SHP77 (cell line): ENCODE measurements around the gene DMWD.
"Not testable (repeated sequence)": the region's sequence is repeated elsewhere in the genome, so short reads cannot be mapped to it uniquely, and the experiment has no call there.

ENCODE experiments used
- DNase-seq, 2 experiments: peaks; one replicate each; lab custom pipeline; 2025; lab: John Stamatoyannopoulos, UW

Gene DMWD

GRCh38 chr19:45769821-45770191, 22.8 kb downstream of the DMWD start:
- no peak for DNase-seq

DNA sequence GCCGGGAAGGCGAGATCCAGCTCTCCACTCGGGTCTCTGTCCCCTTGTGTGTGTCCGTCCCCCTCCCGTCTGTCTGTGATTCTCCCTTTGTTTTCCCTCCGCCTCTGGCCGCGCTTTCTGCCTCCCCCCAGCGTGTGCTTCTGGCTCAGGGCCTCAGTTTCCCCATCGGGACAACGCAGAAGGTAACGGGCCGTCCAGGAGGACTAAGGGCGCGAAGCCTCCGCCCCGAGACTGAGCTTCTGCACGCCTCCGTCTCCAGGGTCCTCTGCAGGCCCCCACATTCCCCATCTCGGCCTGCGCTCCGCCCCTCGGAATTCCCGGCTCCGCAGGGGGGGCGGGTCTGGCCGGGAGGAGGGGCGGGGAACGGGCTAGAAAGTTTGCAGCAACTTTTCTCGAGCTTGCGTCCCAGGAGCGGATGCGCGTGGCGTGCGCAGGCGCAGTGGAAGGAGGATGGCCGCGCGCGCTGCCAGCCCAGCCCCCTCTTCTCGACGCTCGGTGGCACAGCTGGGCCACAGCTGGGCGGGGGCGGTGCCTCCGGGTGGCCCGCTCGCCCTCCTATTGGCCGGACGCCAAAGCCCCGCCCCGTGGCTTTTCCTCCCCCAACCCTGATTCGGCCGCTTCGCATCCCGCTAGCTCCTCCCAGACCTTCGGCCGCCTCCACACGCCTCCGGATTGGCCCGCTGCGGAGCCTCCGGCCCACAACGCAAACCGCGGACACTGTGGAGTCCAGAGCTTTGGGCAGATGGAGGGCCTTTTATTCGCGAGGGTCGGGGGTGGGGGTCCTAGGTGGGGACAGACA, 23.5 kb downstream of the DMWD start, which contains the start of gene SIX5:
SIX5 (minus strand) TSS at position 269 of the 799 bp plus-strand sequence. CDS start 408 bp downstream, outside the sequence.
- DNase-seq: peak; percentile 88 to 93

GRCh38 chr19:45768655-45768983, 24.0 kb downstream of the DMWD start:
- DNase-seq: no peak

DNA sequence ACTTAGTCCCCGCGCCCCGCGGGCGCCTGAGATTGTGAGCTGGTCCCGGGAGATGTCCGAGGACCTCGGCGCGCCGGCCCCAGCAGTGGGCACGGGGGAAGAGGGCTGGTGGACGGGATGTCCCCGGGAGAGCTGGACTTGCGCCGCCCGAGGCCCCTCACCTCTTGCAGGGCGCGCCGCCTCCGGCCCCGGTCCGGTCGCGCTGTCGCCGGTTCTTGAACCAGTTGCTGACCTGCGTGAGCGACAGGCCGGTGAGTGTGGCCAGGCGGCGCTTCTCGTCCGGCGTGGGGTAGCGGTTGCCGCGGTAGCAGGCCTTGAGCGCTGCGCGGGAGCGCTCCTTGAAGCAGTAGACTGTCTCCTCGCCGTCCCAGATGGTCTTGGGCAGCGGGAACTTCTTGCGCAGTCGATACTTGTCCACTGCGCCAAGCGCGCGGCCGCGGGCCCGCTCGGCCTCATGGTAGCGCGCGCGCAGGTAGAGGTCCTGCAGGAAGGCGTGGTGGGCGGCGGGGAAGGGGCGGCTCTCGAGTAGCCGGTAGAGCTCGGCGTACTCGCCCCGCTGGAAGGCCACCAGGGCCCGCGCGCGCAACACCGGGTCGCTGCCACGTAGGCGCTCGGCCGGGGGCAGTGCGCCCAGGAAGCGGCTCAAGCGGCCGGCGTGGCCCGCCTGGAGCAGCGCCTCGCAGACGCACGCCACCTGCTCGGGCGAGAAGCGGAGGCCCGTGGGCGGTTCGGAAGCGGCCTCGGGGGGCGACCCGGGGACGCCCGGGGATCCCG, 24.6 kb downstream of the DMWD start:
- DNase-seq: no peak

- DNase-seq: no peak
Measured at GRCh38 chr19:45767410-45767880, 25.2 kb downstream of the DMWD start.

DNA sequence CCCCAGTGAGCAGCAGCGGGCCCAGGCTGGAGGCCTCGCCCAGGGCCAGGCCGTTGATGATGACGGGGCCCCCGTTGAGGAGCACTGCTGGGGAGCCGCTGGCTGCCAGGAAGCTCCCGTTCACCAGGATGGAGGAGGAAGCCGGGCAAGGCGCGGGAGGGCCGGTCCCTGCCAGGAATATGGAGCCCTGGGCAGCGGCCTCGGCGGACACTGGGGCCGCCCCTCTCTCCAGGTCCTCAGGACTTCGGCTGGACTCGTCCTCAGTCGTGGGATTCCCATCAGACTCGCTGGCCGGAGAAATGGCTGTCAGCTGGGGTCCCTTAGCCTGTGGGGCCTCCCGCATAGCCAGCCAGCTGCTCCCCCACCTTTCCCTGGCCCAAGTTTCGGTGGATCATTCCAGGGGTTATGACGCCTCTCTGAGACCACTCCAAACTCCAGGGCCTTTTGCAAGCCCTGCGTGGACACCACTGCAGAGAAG, 25.7 kb downstream of the DMWD start:
- no peak for DNase-seq

GRCh38 chr19:45766296-45766868, 26.3 kb downstream of the DMWD start:
- DNase-seq: no peak

GRCh38 chr19:45765702-45766295, 26.8 kb downstream of the DMWD start:
- DNase-seq: no peak

DNA sequence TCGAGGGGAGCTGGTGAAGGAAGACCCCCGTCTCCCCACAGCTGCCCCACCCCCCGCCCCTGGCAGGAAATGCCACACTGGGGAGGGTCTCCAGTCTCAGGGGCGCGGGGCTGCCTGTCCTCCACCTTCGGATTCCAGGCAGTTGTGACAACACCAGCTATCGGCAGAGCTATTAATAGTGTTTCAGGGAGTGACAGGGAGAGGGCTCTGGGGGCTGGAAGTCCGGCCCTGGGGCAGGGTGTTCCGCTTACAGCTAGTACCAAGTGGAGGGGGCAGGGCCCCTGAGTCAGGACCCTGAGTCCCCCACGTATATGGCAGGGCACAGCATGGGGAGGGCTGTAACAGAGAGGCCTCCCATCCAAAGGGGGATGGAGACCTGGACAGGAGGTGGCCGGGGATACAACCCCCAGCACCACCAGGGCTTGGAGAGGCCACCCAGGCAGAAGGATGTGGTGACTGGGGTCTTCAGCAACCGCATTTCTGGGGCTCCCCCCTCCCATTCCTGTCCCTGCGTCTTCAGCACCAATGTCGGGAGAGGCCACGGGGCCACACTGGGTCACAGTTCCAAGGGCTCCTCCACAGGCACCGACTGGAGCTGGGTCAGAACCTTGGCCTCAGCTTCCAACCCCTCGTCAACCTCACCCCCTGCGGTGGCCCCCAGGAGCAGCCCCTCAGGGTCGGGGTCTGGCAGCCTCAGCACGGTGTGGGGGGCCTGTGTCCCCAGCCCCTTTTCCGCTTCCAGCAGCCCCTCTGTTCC, 27.5 kb downstream of the DMWD start:
- no peak for DNase-seq

GRCh38 chr19:45764475-45764874, 28.2 kb downstream of the DMWD start:
- no peak for DNase-seq

DNA sequence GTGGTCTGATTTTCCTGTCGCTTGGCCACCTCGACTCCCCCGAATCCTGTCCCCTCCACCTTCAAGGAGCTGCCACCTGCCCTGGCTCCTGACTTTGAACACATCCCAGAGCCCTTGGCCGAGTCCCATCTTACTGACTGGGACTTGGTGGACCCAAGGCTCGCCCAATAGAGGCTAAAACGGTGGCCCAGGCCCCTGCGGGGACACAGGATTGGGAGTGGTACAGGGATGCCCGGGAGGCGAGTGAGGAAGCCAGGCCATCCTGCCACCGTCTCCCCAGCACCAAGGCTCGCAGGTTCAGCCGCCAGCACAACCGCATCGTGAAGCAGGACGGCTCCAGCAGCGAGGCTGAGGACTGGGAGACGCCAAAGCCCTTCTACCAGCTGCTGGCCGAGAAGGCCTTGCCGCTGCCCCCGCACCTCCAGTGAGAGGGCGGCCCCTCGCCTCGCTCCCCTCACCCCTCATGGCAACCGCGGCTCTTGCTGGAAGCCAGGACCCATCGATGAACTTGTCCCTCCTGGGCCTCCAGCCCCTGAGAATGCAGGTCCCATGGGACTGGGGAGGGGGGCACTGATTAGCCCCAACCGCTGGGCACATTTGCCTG, 28.9 kb downstream of the DMWD start:
- no peak for DNase-seq

DNA sequence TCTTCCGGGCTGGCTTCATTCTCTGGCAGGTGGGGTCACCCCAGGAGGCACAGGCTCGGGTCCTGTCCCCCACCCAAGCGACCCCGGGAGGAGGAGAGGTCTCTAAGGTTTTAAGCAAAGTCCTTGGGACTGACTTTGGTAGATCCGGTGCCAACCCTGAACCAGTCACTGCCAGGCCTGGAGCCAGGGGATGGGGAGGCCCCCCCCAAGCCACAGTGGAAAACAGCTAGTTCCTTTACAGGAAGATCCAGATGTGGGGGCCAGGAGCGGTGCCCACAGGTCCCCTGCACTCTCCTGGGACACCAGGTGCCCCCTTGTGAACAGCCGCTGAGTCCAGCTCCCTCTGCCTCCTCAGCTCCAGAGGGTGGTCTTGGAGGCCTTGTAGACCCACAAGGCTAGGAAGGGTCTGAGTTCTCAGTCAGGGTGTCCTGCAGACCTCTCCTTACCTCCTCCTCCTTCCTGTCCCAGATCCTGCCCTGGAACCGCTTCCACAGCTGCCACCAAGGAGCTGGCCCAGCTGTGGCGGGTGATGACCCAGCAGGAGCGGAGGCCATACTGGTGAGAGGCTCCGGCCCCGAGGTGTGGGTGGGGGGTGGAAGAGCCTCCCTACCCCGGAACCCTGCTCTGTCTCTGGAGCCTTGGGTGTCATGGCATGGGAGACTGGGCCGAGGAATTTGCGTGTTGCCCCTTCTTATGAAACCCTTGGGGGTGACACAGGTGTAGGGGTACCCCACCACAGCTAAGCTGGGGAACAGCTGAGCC, 29.6 kb downstream of the DMWD start:
- DNase-seq: no peak

DNA sequence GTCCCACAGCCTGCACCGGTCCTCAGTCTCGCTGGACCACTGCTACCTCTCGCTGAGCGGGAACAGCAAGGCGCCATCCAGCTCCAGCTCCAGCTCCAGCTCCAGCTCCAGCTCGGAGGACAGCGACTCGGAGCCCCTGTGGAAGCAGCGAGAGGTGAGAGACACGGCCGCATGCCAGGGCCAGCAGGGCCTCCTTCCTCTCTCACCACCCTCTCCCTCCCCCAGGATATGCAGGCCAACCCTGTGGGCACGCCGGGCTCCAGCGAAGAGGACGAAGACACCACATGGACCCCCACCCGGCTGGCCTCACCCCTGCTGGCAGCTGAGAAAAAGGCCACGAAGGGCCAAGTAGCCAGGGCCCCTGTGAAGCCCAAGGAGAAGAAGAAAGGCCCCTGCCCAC, 30.9 kb downstream of the DMWD start:
- DNase-seq: no peak

DNA sequence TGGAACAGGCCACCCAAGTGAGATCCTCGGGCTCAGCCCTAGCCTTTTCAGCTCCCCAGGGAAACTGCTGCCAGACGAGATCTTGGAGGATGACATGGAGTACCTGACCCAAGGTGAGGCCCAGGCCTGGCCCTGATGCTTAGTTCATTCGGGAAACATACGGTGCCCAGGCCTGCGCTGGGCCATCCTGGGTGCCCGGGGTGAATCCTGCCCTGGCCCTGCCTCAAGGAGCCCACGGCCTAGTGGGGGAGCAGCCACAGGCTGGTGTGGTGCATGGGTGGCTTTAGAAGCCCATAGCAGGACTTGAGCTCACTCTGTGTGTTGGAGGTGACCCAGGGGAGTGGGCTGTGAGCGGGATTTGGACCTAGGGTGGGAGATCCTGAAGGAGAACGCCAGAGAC, 33.7 kb downstream of the DMWD start:
- no peak for DNase-seq

DNA sequence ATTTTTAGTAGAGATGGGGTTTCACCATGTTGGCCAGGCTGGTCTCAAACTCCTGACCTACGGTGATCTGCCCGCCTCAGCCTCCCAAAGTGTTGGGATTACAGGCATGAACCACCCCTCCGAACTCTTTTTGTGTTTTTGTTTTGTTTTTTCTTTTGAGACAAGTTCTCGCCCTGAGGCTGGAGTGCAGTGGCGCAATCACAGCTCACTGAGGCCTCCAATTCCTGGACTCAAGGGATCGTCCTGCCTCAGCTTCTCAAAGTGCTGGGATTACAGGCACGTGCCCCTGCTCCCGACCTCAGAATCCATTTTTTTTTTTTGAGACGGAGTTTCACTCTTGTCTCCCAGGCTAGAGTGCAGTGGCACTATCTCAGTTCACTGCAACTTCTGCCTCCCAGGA, 35.0 kb downstream of the DMWD start:
- DNase-seq: no peak

DNA sequence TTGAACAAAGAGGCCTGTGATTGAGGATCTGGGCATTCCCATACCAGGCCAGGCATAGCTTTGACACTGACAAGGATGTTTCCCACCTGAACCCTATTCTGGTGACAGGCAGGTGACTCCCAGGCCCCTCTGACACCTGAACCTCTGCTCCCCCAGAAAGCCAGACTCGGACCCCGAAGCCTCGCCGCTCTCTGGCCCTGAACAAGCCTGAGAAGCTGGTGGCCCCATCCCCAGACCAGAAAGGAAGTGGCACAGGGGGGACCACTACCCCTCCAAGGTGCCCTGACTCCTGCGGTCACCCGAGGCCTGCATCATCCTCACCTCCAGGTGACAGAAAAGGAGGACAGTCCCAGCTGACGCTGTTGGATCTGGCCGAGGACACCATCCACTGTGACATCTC, 38.3 kb downstream of the DMWD start:
- no peak for DNase-seq

- no peak for DNase-seq
Measured at GRCh38 chr19:45753548-45753947, 39.1 kb downstream of the DMWD start.

- DNase-seq: no peak
Measured at GRCh38 chr19:45752639-45753038, 40.0 kb downstream of the DMWD start.

- not testable (repeated sequence) for DNase-seq
Measured at GRCh38 chr19:45751483-45751882, 41.2 kb downstream of the DMWD start.

GRCh38 chr19:45747513-45747912, 45.1 kb downstream of the DMWD start:
- no peak for DNase-seq

DNA sequence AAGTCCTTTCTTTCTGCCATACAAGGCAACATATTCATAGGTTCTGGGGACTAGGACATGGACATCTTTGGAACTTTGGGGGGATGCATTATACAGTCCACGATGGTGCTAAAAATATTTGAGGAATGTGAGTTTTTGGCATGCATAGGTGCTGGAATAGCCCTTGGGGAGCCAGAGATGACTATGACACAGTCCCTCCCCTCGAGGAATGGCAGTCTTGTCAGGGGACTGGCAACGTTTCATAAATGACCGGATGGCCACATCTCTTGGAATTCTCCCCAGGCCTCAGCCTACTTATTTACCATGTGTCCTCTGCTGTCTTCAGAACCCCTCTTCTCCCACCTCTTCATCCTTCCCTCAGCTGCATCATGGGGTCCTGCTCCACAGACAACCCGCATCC, 45.8 kb downstream of the DMWD start:
- DNase-seq: no peak
